Measurements from ENCODE around the gene ARHGAP8.

DNA sequence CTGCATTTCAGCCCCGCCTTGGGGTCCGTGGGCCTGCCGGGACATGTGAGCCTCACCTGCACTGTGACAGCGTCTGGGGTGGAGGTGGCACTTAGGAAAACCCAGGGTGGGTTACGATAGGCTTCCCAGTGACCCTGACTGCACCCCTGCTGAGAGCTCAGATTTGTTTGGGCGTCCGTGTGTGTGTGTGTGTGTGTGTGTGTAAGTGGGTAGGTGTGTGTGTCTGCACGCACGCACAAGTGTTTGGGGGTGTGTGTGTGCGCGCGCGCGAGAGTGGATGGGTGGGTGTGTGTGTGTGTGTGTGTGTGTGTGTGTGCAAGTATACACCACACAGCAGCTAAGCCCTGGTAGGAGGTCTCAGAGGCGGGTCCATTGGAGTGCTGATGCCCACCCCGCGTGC lies 12.1 kb upstream of the ARHGAP8 start:
- TF ChIP-seq, protein P1, sequence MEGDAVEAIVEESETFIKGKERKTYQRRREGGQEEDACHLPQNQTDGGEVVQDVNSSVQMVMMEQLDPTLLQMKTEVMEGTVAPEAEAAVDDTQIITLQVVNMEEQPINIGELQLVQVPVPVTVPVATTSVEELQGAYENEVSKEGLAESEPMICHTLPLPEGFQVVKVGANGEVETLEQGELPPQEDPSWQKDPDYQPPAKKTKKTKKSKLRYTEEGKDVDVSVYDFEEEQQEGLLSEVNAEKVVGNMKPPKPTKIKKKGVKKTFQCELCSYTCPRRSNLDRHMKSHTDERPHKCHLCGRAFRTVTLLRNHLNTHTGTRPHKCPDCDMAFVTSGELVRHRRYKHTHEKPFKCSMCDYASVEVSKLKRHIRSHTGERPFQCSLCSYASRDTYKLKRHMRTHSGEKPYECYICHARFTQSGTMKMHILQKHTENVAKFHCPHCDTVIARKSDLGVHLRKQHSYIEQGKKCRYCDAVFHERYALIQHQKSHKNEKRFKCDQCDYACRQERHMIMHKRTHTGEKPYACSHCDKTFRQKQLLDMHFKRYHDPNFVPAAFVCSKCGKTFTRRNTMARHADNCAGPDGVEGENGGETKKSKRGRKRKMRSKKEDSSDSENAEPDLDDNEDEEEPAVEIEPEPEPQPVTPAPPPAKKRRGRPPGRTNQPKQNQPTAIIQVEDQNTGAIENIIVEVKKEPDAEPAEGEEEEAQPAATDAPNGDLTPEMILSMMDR (IDR thresholded peaks at IDR 0.05; ENCODE audit: low read depth, low read length), result no peak
- TF ChIP-seq POLR2A (IDR thresholded peaks at IDR 0.05; ENCODE audit: extremely low read depth, insufficient read length), result no peak
